ENCODE results near the gene HAS3.

- no peak for TF ChIP-seq CTCF (IDR thresholded peaks at IDR 0.05)
- TF ChIP-seq POLR2A (IDR thresholded peaks at IDR 0.05): no peak
These were observed 49.0 kb upstream of the HAS3 start for GRCh38 chr16:69056421-69056820.
